Vagina (tissue), 2 donors: ENCODE data around the gene ZNF622.

Experiments used
- POLR2A ChIP-seq, 2 donors: fragments of 450-650 bp; IDR thresholded peaks; one replicate each; pipeline ENCODE4 v1.6.1; 2017; ENCODE audit warnings: antibody characterized with exemption in 2 of 2, mild to moderate bottlenecking in 2 of 2, moderate library complexity in 2 of 2
- POLR2AphosphoS5 ChIP-seq, 2 donors: sonication (generic); formaldehyde crosslinking; IDR thresholded peaks; one replicate each; pipeline ENCODE4 v1.9.0; 2017; ENCODE audit warnings: antibody characterized with exemption in 2 of 2, mild to moderate bottlenecking in 2 of 2, low read depth in 1 of 2; ENCODE audit not compliant: insufficient read depth in 1 of 2
- TF ChIP-seq, protein P1 (sequence below), 3 experiments: fragments of 450-650 bp in 2 of 3; fragments of 200-600 bp in 1 of 3; sonication (generic) in 1 of 3; IDR thresholded peaks; one replicate each; pipeline ENCODE4 v1.5.1; 2017 to 2019; ENCODE audit warnings: antibody characterized with exemption in 3 of 3, mild to moderate bottlenecking in 2 of 3, moderate library complexity in 2 of 3

- no peak for TF ChIP-seq POLR2A (IDR thresholded peaks at IDR 0.05)
- TF ChIP-seq, protein P1, sequence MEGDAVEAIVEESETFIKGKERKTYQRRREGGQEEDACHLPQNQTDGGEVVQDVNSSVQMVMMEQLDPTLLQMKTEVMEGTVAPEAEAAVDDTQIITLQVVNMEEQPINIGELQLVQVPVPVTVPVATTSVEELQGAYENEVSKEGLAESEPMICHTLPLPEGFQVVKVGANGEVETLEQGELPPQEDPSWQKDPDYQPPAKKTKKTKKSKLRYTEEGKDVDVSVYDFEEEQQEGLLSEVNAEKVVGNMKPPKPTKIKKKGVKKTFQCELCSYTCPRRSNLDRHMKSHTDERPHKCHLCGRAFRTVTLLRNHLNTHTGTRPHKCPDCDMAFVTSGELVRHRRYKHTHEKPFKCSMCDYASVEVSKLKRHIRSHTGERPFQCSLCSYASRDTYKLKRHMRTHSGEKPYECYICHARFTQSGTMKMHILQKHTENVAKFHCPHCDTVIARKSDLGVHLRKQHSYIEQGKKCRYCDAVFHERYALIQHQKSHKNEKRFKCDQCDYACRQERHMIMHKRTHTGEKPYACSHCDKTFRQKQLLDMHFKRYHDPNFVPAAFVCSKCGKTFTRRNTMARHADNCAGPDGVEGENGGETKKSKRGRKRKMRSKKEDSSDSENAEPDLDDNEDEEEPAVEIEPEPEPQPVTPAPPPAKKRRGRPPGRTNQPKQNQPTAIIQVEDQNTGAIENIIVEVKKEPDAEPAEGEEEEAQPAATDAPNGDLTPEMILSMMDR (IDR thresholded peaks at IDR 0.05), result no peak
- no peak for TF ChIP-seq POLR2AphosphoS5 (IDR thresholded peaks at IDR 0.05; ENCODE audit: insufficient read depth in 1 of 2, low read depth in 1 of 2)
Measured at GRCh38 chr5:16493261-16493660, 27.7 kb upstream of the ZNF622 start.
